ENCODE measurements around the gene IFI27L1. TPM values are rescaled to one million over a fixed set of nuclear protein-coding genes. Genes with fewer than 3 reads are reported as not detected.
A peak's percentile ranks its signal among the peaks of the same experiment; 100 is the strongest.

The IFI27L1 gene
- total RNA-seq, 1 experiment from 2014 or later = 27.6 TPM

DNA sequence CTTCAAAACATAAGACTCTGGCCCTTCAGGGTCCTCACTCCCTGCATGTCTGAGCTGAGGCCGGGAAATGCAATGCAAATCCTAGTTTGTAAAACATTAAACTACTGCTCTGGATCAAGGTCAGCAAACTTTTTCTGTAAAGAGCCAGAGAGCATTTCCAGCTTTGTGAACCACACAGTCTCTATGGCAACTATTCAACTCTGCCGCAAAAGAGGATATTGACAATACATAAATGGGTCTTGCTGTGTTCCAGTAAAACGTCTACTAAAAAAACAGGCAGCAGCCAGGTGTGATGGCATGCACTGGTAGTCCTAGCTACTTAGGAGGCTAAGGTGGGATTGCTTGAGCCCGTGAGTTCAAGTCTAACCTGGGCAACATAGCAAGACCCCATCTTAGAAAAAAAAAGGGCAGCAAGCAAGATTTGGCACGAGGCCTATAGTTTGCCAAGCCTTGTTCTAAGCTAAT is 22.4 kb upstream of the IFI27L1 start:
- POLR2A ChIA-PET = no interaction called here
- Mint-ChIP-seq H3K4me3 (no peak overlapping the region), H3K4me1 (peaks cover 11% of the 10 kb centered on the region), H3K27me3 (ENCODE audit: low read depth) (no peaks in the 10 kb centered on the region), H3K9me3 (no peaks in the 10 kb centered on the region), H3K27ac (no peak overlapping the region), H3K36me3 (peaks cover 85% of the 10 kb centered on the region)
- peak; percentile 44; the same call in 1 of the 2 replicates for TF ChIP-seq ZNF121 (CRISPR knock-in tag; IDR thresholded peaks at IDR 0.05)
- TF ChIP-seq NFYB (CRISPR knock-in tag; conservative IDR thresholded peaks at IDR 0.05; ENCODE audit: low read depth) = no peak
- CTCF ChIA-PET = interaction anchor here (1.0 kb wide), 1 partner anchor 23 kb away, joined by 3 read pairs; no protein-coding TSS in a partner anchor
- DNase-seq (ENCODE audit: low spot score) (no peak), ATAC-seq (no peak)

DNA sequence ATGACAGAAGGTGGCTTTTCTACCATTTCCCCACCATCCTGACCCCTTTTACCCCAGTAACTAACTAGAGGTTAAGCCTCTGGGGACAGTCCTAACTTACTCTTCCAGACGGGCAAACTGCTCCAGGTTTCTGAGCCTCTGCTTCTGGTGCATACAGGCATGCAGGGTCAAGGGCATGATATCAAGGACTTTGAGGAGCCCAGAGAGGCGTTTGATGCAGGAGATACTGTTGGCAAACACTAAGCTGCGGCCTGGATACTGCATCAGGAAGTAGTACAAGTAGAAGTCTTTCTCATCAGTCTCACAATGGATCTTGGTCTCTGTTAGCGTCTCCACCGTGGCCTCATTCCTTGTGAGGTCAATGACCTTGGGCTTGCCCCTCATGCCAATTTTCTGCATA is 21.1 kb upstream of the IFI27L1 start:
- no peaks in the 10 kb centered on the region for H3K9me3 Mint-ChIP-seq
- no peaks in the 10 kb centered on the region for H3K27me3 Mint-ChIP-seq (ENCODE audit: low read depth)
- no peak overlapping the region for H3K4me3 Mint-ChIP-seq
- peaks cover 14% of the 10 kb centered on the region for H3K4me1 Mint-ChIP-seq
- ChIA-PET POLR2A (no interaction called here), CTCF (no interaction called here)
- no peak for DNase-seq (ENCODE audit: low spot score)
- ATAC-seq = no peak
- peaks cover 72% of the 10 kb centered on the region for H3K36me3 Mint-ChIP-seq
- no peak overlapping the region for H3K27ac Mint-ChIP-seq
- TF ChIP-seq, protein P1, sequence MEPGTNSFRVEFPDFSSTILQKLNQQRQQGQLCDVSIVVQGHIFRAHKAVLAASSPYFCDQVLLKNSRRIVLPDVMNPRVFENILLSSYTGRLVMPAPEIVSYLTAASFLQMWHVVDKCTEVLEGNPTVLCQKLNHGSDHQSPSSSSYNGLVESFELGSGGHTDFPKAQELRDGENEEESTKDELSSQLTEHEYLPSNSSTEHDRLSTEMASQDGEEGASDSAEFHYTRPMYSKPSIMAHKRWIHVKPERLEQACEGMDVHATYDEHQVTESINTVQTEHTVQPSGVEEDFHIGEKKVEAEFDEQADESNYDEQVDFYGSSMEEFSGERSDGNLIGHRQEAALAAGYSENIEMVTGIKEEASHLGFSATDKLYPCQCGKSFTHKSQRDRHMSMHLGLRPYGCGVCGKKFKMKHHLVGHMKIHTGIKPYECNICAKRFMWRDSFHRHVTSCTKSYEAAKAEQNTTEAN (CRISPR knock-in tag; IDR thresholded peaks at IDR 0.05) = no peak
- TF ChIP-seq ETV6 (CRISPR knock-in tag; IDR thresholded peaks at IDR 0.05) (no peak), ELF4 (CRISPR knock-in tag; IDR thresholded peaks at IDR 0.05; ENCODE audit: low read depth) (no peak), TEAD4 (CRISPR knock-in tag; IDR thresholded peaks at IDR 0.05) (no peak), JUN (CRISPR knock-in tag; IDR thresholded peaks at IDR 0.05) (no peak), SOX15 (CRISPR knock-in tag; IDR thresholded peaks at IDR 0.05) (no peak), NR2C2 (CRISPR knock-in tag; IDR thresholded peaks at IDR 0.05) (no peak), TEAD1 (CRISPR knock-in tag; IDR thresholded peaks at IDR 0.05) (no peak), SMAD4 (CRISPR knock-in tag; IDR thresholded peaks at IDR 0.05) (no peak), GTF2I (CRISPR knock-in tag; conservative IDR thresholded peaks at IDR 0.05) (no peak)
- TF ChIP-seq, protein P2, sequence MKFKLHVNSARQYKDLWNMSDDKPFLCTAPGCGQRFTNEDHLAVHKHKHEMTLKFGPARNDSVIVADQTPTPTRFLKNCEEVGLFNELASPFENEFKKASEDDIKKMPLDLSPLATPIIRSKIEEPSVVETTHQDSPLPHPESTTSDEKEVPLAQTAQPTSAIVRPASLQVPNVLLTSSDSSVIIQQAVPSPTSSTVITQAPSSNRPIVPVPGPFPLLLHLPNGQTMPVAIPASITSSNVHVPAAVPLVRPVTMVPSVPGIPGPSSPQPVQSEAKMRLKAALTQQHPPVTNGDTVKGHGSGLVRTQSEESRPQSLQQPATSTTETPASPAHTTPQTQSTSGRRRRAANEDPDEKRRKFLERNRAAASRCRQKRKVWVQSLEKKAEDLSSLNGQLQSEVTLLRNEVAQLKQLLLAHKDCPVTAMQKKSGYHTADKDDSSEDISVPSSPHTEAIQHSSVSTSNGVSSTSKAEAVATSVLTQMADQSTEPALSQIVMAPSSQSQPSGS (CRISPR knock-in tag; IDR thresholded peaks at IDR 0.05; ENCODE audit: borderline replicate concordance, low read depth) = no peak
- TF ChIP-seq, protein P3, sequence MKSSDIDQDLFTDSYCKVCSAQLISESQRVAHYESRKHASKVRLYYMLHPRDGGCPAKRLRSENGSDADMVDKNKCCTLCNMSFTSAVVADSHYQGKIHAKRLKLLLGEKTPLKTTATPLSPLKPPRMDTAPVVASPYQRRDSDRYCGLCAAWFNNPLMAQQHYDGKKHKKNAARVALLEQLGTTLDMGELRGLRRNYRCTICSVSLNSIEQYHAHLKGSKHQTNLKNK (CRISPR knock-in tag; IDR thresholded peaks at IDR 0.05) = no peak
- TF ChIP-seq, protein P4, sequence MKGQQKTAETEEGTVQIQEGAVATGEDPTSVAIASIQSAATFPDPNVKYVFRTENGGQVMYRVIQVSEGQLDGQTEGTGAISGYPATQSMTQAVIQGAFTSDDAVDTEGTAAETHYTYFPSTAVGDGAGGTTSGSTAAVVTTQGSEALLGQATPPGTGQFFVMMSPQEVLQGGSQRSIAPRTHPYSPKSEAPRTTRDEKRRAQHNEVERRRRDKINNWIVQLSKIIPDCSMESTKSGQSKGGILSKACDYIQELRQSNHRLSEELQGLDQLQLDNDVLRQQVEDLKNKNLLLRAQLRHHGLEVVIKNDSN (CRISPR knock-in tag; IDR thresholded peaks at IDR 0.05) = no peak
- TF ChIP-seq, protein P5, sequence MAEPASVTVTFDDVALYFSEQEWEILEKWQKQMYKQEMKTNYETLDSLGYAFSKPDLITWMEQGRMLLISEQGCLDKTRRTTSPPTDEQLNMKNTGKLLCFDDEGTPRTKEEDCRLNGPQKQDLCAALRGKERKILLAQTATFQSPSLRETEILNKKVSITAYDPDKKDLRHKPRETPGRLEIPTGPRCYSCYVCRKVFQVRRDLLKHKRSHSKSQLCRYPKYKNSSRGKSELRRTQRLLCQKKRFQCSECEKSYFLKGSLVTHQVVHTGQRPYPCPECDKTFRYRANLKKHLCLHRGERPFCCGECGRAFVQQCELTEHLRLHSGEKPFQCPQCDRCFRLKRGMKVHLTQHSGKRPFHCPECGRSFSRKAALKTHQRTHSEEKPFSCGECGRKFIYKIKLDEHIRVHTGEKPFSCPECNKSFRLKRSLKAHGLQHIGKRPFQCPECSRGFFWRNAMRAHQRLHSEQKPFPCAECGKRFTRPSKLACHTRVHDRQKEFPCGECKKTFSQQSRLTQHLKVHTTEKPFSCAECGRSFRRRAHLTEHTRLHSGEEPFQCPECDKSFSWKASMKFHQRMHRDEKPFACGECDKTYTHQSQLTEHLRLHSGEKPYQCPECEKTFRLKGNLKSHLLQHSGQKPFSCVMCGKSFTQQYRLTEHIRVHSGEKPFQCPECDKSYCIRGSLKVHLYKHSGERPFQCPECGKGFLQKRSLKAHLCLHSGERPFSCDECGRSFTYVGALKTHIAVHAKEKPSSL (CRISPR knock-in tag; conservative IDR thresholded peaks at IDR 0.05) = no peak
- TF ChIP-seq, protein P6, sequence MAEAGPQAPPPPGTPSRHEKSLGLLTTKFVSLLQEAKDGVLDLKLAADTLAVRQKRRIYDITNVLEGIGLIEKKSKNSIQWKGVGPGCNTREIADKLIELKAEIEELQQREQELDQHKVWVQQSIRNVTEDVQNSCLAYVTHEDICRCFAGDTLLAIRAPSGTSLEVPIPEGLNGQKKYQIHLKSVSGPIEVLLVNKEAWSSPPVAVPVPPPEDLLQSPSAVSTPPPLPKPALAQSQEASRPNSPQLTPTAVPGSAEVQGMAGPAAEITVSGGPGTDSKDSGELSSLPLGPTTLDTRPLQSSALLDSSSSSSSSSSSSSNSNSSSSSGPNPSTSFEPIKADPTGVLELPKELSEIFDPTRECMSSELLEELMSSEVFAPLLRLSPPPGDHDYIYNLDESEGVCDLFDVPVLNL (CRISPR knock-in tag; IDR thresholded peaks at IDR 0.05; ENCODE audit: borderline replicate concordance, low read depth) = no peak
- TF ChIP-seq, protein P7, sequence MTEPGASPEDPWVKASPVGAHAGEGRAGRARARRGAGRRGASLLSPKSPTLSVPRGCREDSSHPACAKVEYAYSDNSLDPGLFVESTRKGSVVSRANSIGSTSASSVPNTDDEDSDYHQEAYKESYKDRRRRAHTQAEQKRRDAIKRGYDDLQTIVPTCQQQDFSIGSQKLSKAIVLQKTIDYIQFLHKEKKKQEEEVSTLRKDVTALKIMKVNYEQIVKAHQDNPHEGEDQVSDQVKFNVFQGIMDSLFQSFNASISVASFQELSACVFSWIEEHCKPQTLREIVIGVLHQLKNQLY (CRISPR knock-in tag; IDR thresholded peaks at IDR 0.05) = no peak
- TF ChIP-seq, protein P8, sequence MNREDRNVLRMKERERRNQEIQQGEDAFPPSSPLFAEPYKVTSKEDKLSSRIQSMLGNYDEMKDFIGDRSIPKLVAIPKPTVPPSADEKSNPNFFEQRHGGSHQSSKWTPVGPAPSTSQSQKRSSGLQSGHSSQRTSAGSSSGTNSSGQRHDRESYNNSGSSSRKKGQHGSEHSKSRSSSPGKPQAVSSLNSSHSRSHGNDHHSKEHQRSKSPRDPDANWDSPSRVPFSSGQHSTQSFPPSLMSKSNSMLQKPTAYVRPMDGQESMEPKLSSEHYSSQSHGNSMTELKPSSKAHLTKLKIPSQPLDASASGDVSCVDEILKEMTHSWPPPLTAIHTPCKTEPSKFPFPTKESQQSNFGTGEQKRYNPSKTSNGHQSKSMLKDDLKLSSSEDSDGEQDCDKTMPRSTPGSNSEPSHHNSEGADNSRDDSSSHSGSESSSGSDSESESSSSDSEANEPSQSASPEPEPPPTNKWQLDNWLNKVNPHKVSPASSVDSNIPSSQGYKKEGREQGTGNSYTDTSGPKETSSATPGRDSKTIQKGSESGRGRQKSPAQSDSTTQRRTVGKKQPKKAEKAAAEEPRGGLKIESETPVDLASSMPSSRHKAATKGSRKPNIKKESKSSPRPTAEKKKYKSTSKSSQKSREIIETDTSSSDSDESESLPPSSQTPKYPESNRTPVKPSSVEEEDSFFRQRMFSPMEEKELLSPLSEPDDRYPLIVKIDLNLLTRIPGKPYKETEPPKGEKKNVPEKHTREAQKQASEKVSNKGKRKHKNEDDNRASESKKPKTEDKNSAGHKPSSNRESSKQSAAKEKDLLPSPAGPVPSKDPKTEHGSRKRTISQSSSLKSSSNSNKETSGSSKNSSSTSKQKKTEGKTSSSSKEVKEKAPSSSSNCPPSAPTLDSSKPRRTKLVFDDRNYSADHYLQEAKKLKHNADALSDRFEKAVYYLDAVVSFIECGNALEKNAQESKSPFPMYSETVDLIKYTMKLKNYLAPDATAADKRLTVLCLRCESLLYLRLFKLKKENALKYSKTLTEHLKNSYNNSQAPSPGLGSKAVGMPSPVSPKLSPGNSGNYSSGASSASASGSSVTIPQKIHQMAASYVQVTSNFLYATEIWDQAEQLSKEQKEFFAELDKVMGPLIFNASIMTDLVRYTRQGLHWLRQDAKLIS (CRISPR knock-in tag; IDR thresholded peaks at IDR 0.05; ENCODE audit: borderline replicate concordance) = no peak
- TF ChIP-seq, protein P9, sequence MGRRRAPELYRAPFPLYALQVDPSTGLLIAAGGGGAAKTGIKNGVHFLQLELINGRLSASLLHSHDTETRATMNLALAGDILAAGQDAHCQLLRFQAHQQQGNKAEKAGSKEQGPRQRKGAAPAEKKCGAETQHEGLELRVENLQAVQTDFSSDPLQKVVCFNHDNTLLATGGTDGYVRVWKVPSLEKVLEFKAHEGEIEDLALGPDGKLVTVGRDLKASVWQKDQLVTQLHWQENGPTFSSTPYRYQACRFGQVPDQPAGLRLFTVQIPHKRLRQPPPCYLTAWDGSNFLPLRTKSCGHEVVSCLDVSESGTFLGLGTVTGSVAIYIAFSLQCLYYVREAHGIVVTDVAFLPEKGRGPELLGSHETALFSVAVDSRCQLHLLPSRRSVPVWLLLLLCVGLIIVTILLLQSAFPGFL (CRISPR knock-in tag; IDR thresholded peaks at IDR 0.05; ENCODE audit: borderline replicate concordance) = no peak

All from WTC11 (cell line).